H9 (cell line): ENCODE results near the gene TLDC2. TPM values are rescaled to one million over a fixed set of nuclear protein-coding genes. Genes with fewer than 3 reads are reported as not detected.

Experiments
- DNase-seq: peaks from one replicate; pipeline ENCODE4 v3.0.0-alpha.2; 2017
- H2AFZ ChIP-seq: one replicate; pipeline ENCODE4 v1.6.1; 2013; ENCODE audit warnings: mild to moderate bottlenecking, low read length, control low read depth, moderate library complexity
- H2AK5ac ChIP-seq: 2 replicates; pipeline ENCODE4 v1.6.1; 2013; ENCODE audit warnings: low read length, control low read depth, mixed read lengths; ENCODE audit not compliant: insufficient read length
- H2BK120ac ChIP-seq: one replicate; pipeline ENCODE4 v1.6.1; 2013; ENCODE audit warnings: low read depth, mild to moderate bottlenecking, low read length, control low read depth, inconsistent platforms; ENCODE audit not compliant: poor library complexity, severe bottlenecking
- H2BK12ac ChIP-seq: 2 replicates; pipeline ENCODE4 v1.6.1; 2013; ENCODE audit warnings: low read length, control low read depth, mixed read lengths, low read depth; ENCODE audit not compliant: insufficient read length
- H2BK15ac ChIP-seq: 2 replicates; pipeline ENCODE4 v1.6.1; 2013; ENCODE audit warnings: low read depth, low read length, control low read depth
- H2BK20ac ChIP-seq: one replicate; pipeline ENCODE4 v1.6.1; 2013; ENCODE audit warnings: low read depth, mild to moderate bottlenecking, low read length, control low read depth, inconsistent platforms; ENCODE audit not compliant: poor library complexity, severe bottlenecking
- H2BK5ac ChIP-seq: 2 replicates; pipeline ENCODE4 v1.6.1; 2013; ENCODE audit warnings: low read length, control low read depth, mixed read lengths; ENCODE audit not compliant: insufficient read length
- H3K14ac ChIP-seq: 2 replicates; pipeline ENCODE4 v1.6.1; 2013; ENCODE audit warnings: low read length, control low read depth; ENCODE audit not compliant: insufficient read depth
- H3K18ac ChIP-seq: 2 replicates; pipeline ENCODE4 v1.6.1; 2013; ENCODE audit warnings: low read depth, mild to moderate bottlenecking, mixed read lengths, low read length, control low read depth; ENCODE audit not compliant: insufficient read length
- H3K23ac ChIP-seq: 2 replicates; pipeline ENCODE4 v1.6.1; 2013; ENCODE audit warnings: low read length, control low read depth, mixed read lengths, low read depth; ENCODE audit not compliant: insufficient read length
- H3K23me2 ChIP-seq: 2 replicates; pipeline ENCODE4 v1.6.1; 2013; ENCODE audit warnings: low read depth, mild to moderate bottlenecking, mixed read lengths, low read length, control low read depth; ENCODE audit not compliant: insufficient read length, poor library complexity, severe bottlenecking
- H3K27ac ChIP-seq: 2 replicates; pipeline ENCODE4 v1.5.1; 2013; ENCODE audit warnings: low read length, control low read depth, mixed read lengths, low read depth; ENCODE audit not compliant: insufficient read length
- H3K27me3 ChIP-seq: 2 replicates; pipeline ENCODE4 v1.6.1; 2013; ENCODE audit warnings: low read length, control low read depth, inconsistent platforms; ENCODE audit not compliant: insufficient read depth
- H3K4ac ChIP-seq: 2 replicates; pipeline ENCODE4 v1.6.1; 2013; ENCODE audit warnings: low read depth, mild to moderate bottlenecking, control low read depth, inconsistent platforms, low read length, moderate library complexity
- H3K4me1 ChIP-seq: 2 replicates; pipeline ENCODE4 v1.6.1; 2013; ENCODE audit warnings: low read length, control low read depth, inconsistent platforms; ENCODE audit not compliant: insufficient read depth
- H3K4me2 ChIP-seq: 2 replicates; pipeline ENCODE4 v1.6.1; 2013; ENCODE audit warnings: low read length, control low read depth, mixed read lengths; ENCODE audit not compliant: insufficient read length, insufficient read depth
- H3K56ac ChIP-seq: 2 replicates; pipeline ENCODE4 v1.6.1; 2013; ENCODE audit warnings: low read depth, mild to moderate bottlenecking, mixed read lengths, low read length, control low read depth; ENCODE audit not compliant: insufficient read length
- H3K79me1 ChIP-seq: 2 replicates; pipeline ENCODE4 v1.6.1; 2013; ENCODE audit warnings: low read depth, mild to moderate bottlenecking, moderate library complexity, low read length, control low read depth, inconsistent platforms; ENCODE audit not compliant: insufficient read depth, poor library complexity, severe bottlenecking
- H3K79me2 ChIP-seq: 2 replicates; pipeline ENCODE4 v1.6.1; 2013; ENCODE audit warnings: low read length, control low read depth, inconsistent platforms; ENCODE audit not compliant: insufficient read depth
- H3K9ac ChIP-seq: 2 replicates; pipeline ENCODE4 v1.6.1; 2013; ENCODE audit warnings: low read length, control low read depth, mixed read lengths; ENCODE audit not compliant: insufficient read length; ENCODE audit errors: extremely low read depth
- H3K9me3 ChIP-seq: one replicate; pipeline ENCODE4 v1.6.1; 2013; ENCODE audit warnings: low read depth, low read length, inconsistent platforms; ENCODE audit not compliant: control insufficient read depth
- H3T11ph ChIP-seq: one replicate; pipeline ENCODE4 v1.6.1; 2013; ENCODE audit warnings: mild to moderate bottlenecking, low read length, control low read depth, inconsistent platforms
- H4K20me1 ChIP-seq: one replicate; pipeline ENCODE4 v1.6.1; 2013; ENCODE audit not compliant: control insufficient read depth, insufficient read length, insufficient read depth
- H4K5ac ChIP-seq: 2 replicates; pipeline ENCODE4 v1.6.1; 2013; ENCODE audit warnings: low read depth, mild to moderate bottlenecking, mixed read lengths, low read length, control low read depth; ENCODE audit not compliant: insufficient read length
- H4K8ac ChIP-seq: replicated peaks from 2 replicates; pipeline ENCODE4 v1.6.1; 2013; ENCODE audit warnings: low read length, control low read depth, mixed read lengths, low read depth; ENCODE audit not compliant: insufficient read length
- H4K91ac ChIP-seq: 2 replicates; pipeline ENCODE4 v1.6.1; 2013; ENCODE audit warnings: low read depth, mild to moderate bottlenecking, moderate library complexity, mixed read lengths, low read length, control low read depth; ENCODE audit not compliant: insufficient read length
- H3K27ac Mint-ChIP-seq, 3 experiments: 2 replicates in 2 of 3; 3 replicates in 1 of 3; pipeline ENCODE4 v1.8.0; 2020 to 2021; ENCODE audit warnings: mixed read lengths in 3 of 3, mild to moderate bottlenecking in 1 of 3, moderate library complexity in 1 of 3
- H3K27me3 Mint-ChIP-seq: 2 replicates; pipeline ENCODE4 v1.8.0; 2021; ENCODE audit warnings: low read depth, mild to moderate bottlenecking, moderate library complexity, mixed read lengths
- H3K36me3 Mint-ChIP-seq, 3 experiments: 2 replicates in 2 of 3; 3 replicates in 1 of 3; pipeline ENCODE4 v1.8.0; 2020 to 2021; ENCODE audit warnings: low read depth in 3 of 3, mixed read lengths in 3 of 3; ENCODE audit not compliant: insufficient read depth in 1 of 3
- H3K4me1 Mint-ChIP-seq, 2 experiments: 2 replicates each; pipeline ENCODE4 v1.8.0; 2020; ENCODE audit warnings: mixed read lengths in 2 of 2
- H3K4me3 Mint-ChIP-seq, 2 experiments: 2 replicates in 1 of 2; 3 replicates in 1 of 2; pipeline ENCODE4 v1.8.0; 2020 to 2021; ENCODE audit warnings: mild to moderate bottlenecking in 2 of 2, mixed read lengths in 2 of 2, moderate library complexity in 1 of 2
- H3K9me3 Mint-ChIP-seq, 2 experiments: 2 replicates in 1 of 2; 3 replicates in 1 of 2; pipeline ENCODE4 v1.8.0; 2020; ENCODE audit warnings: mild to moderate bottlenecking in 2 of 2, mixed read lengths in 2 of 2, moderate library complexity in 1 of 2
- WGBS: extraction: QIAGEN DNeasy Blood & Tissue Kit; methylation state at CpG from one replicate; pipeline ENCODE4 v1.1.7; 2013; ENCODE audit warnings: missing lambda C conversion rate, low lambda C conversion rate, mixed read lengths; ENCODE audit not compliant: insufficient read length; ENCODE audit errors: extremely low coverage; 5-methylcytosine and 5-hydroxymethylcytosine counted together
- total RNA-seq: library from RNA; stranded (reverse); gene quantifications from 2 replicates; pipeline ENCODE4 v1.2.1, GENCODE V29; 2021
- TF ChIP-seq, protein P1 (sequence below): fragments of 200-600 bp; sonication (generic); conservative IDR thresholded peaks from 3 replicates; pipeline ENCODE4 v1.8.0; 2021; ENCODE audit warnings: antibody characterized with exemption, mild to moderate bottlenecking

Gene TLDC2
- total RNA-seq, 1 experiment from 2014 or later = 0.11 TPM

DNA sequence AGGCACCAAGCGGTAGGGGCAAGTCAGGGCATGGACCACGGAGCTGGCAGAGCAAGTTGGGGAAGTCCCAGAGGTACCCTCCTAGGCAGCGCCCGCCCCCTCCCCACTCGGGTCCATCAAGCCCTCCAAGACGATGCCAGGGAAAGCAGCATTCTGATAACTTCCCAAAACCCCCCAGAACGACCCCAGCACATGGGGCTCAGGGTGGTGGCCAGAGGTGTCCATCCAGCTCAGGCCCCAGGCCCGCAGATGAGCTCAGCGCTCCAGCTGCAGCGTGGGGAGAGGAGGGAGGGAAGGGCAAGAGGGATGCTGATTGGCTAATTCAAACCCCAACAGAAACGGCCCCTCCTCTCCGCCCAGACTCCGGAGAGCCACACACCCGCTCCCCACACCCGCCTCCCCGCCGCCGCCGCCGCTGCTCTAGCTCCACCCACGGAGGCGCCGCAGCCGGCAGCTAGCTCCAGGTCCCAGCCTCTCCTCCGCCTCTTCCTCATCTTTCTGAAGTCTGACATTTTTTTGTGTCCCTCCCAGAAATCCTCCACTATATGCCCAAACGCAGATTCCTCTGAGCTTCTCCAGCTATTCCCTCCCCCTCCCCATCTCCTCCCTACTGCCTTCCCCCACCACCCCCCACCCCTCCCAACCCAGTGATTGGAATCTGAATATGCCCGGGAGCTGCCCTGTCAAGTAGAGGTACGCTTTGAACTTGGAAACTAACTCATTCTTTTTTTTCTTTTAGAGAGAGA, 40.3 kb upstream of the TLDC2 start:
- Histone ChIP-seq H2BK12ac (no peak overlapping the region), H2BK20ac (no peak overlapping the region), H3K4me2 (peak overlapping the region; percentile 37), H4K91ac (no peak overlapping the region), H3T11ph (no peak overlapping the region), H3K23me2 (no peaks in the 10 kb centered on the region), H3K79me2 (no peaks in the 10 kb centered on the region), H2BK5ac (no peak overlapping the region), H2AK5ac (no peak overlapping the region), H3K27me3 (no peaks in the 10 kb centered on the region), H3K23ac (no peak overlapping the region), H3K18ac (peak overlapping the region; percentile 13), H2BK15ac (no peak overlapping the region), H4K20me1 (no peaks in the 10 kb centered on the region), H3K56ac (no peak overlapping the region), H3K27ac (no peak overlapping the region), H4K8ac (no peak overlapping the region), H2BK120ac (no peak overlapping the region), H3K4me1 (no peaks in the 10 kb centered on the region; the same call in 1 of the 2 replicates), H3K79me1 (no peaks in the 10 kb centered on the region), H3K4ac (no peak overlapping the region), H4K5ac (no peak overlapping the region), H2AFZ (no peak overlapping the region), H3K9me3 (no peaks in the 10 kb centered on the region), H3K14ac (no peak overlapping the region), H3K9ac (no peak overlapping the region)
- DNase-seq = peak; percentile 97
- WGBS = no CpG with 5 or more reads among the region's 28 CpGs
- TF ChIP-seq, protein P1, sequence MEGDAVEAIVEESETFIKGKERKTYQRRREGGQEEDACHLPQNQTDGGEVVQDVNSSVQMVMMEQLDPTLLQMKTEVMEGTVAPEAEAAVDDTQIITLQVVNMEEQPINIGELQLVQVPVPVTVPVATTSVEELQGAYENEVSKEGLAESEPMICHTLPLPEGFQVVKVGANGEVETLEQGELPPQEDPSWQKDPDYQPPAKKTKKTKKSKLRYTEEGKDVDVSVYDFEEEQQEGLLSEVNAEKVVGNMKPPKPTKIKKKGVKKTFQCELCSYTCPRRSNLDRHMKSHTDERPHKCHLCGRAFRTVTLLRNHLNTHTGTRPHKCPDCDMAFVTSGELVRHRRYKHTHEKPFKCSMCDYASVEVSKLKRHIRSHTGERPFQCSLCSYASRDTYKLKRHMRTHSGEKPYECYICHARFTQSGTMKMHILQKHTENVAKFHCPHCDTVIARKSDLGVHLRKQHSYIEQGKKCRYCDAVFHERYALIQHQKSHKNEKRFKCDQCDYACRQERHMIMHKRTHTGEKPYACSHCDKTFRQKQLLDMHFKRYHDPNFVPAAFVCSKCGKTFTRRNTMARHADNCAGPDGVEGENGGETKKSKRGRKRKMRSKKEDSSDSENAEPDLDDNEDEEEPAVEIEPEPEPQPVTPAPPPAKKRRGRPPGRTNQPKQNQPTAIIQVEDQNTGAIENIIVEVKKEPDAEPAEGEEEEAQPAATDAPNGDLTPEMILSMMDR = no peak
- peaks cover 4 to 14% (median 13%) of the 10 kb centered on the region in 3 experiments for H3K36me3 Mint-ChIP-seq
- no peaks in the 10 kb centered on the region for H3K27me3 Mint-ChIP-seq
- no peaks in the 10 kb centered on the region for H3K9me3 Mint-ChIP-seq
- H3K4me1 Mint-ChIP-seq = peaks cover 4 to 45% of the 10 kb centered on the region in 2 experiments
- H3K27ac Mint-ChIP-seq = peak overlapping the region; percentile 89 to 94 (median 91); a peak in 6 of 7 replicates
- peak overlapping the region; percentile 59 to 80 for H3K4me3 Mint-ChIP-seq
